ENCODE results near the gene SERPINH1.

- no peak for TF ChIP-seq CTCF (IDR thresholded peaks at IDR 0.05)
- no peak for TF ChIP-seq POLR2AphosphoS5 (IDR thresholded peaks at IDR 0.05)
- TF ChIP-seq EP300 (IDR thresholded peaks at IDR 0.05), result no peak
Measured at GRCh38 chr11:75538150-75538942, 23.7 kb upstream of the SERPINH1 start.

All from stomach (tissue), 4 donors.